Caco-2 (cell line): ENCODE results near the gene GPR183. TPM values are rescaled to one million over a fixed set of nuclear protein-coding genes. Genes with fewer than 3 reads are reported as not detected.

ENCODE experiments used
- BruUV-seq: library from RNA; stranded (reverse); fragments of 400-500 nt; replicated peaks from 2 replicates; lab custom pipeline; 2021; lab: Mats Ljungman, UMichigan
- CTCF ChIA-PET: fragments of 300-600 bp; sonication (Branson Sonifier 250); formaldehyde crosslinking; loops from one replicate; lab custom pipeline; 2022; ENCODE audit warnings: antibody characterized with exemption; lab: Charles Lee
- POLR2A ChIA-PET: fragments of 300-600 bp; sonication (Branson Sonifier 250); formaldehyde crosslinking; loops from one replicate; lab custom pipeline; 2022; ENCODE audit warnings: antibody characterized with exemption; lab: Charles Lee
- DNase-seq, 2 experiments: peaks; one replicate each; pipeline versions ENCODE4 v3.0.0 to v3.0.0-alpha.2; 2020 to 2022
- H3K27me3 ChIP-seq: replicated peaks from 2 replicates; pipeline ENCODE4 v1.6.0; 2011; ENCODE audit warnings: low read length; ENCODE audit not compliant: control insufficient read depth, insufficient read depth
- H3K36me3 ChIP-seq: 2 replicates; pipeline ENCODE4 v1.5.1; 2011; ENCODE audit warnings: low read length; ENCODE audit not compliant: control insufficient read depth, insufficient read depth
- H3K4me1 ChIP-seq: fragments of 250-450 bp; sonication (Bioruptor Pico); 2 replicates; pipeline ENCODE4 v1.5.1; 2020; ENCODE audit warnings: mild to moderate bottlenecking
- H3K4me3 ChIP-seq: 2 replicates; pipeline ENCODE4 v1.5.1; 2011; ENCODE audit warnings: low read depth, mild to moderate bottlenecking, control low read depth, low read length
- H3K9me3 ChIP-seq: fragments of 250-450 bp; sonication (Bioruptor Pico); 2 replicates; pipeline ENCODE4 v1.5.1; 2020; ENCODE audit warnings: mild to moderate bottlenecking, moderate library complexity
- H3K27ac Mint-ChIP-seq: one replicate; pipeline ENCODE4 v1.8.0; 2022; ENCODE audit warnings: mixed read lengths; ENCODE audit not compliant: unreplicated experiment
- H3K27me3 Mint-ChIP-seq: one replicate; pipeline ENCODE4 v1.8.0; 2022; ENCODE audit warnings: mixed read lengths; ENCODE audit not compliant: insufficient read depth, unreplicated experiment
- H3K36me3 Mint-ChIP-seq: one replicate; pipeline ENCODE4 v1.8.0; 2022; ENCODE audit warnings: mild to moderate bottlenecking, mixed read lengths; ENCODE audit not compliant: insufficient read depth, unreplicated experiment
- H3K4me1 Mint-ChIP-seq: one replicate; pipeline ENCODE4 v1.8.0; 2022; ENCODE audit warnings: low read depth, mixed read lengths; ENCODE audit not compliant: unreplicated experiment
- H3K4me3 Mint-ChIP-seq: one replicate; pipeline ENCODE4 v1.8.0; 2022; ENCODE audit warnings: mild to moderate bottlenecking, moderate library complexity, mixed read lengths; ENCODE audit not compliant: unreplicated experiment
- H3K9me3 Mint-ChIP-seq: one replicate; pipeline ENCODE4 v1.8.0; 2022; ENCODE audit warnings: mixed read lengths; ENCODE audit not compliant: unreplicated experiment
- intact Hi-C: fragments of 100-400 bp; cut with micrococcal nuclease; formaldehyde crosslinking; loops from one replicate; pipeline ENCODE4 v1.10.0; 2022; ENCODE audit not compliant: unreplicated experiment
- total RNA-seq: library from RNA; stranded (reverse); gene quantifications from 2 replicates; pipeline ENCODE4 v1.2.3, GENCODE V29; 2022
- TF ChIP-seq, protein P1 (sequence below), 2 experiments: fragments of 200-600 bp in 1 of 2; IDR thresholded peaks; 1 replicate in 1 of 2; 2 replicates in 1 of 2; pipeline versions ENCODE4 v1.5.1 to v1.8.0; 2011 to 2022; ENCODE audit warnings: antibody characterized with exemption in 1 of 2, control low read depth in 1 of 2, inconsistent platforms in 1 of 2, low read depth in 1 of 2, low read length in 1 of 2, mild to moderate bottlenecking in 1 of 2, moderate library complexity in 1 of 2; ENCODE audit not compliant: insufficient read depth in 1 of 2, severe bottlenecking in 1 of 2, unreplicated experiment in 1 of 2

The GPR183 gene
- total RNA-seq, 1 experiment from 2014 or later: not detected

DNA sequence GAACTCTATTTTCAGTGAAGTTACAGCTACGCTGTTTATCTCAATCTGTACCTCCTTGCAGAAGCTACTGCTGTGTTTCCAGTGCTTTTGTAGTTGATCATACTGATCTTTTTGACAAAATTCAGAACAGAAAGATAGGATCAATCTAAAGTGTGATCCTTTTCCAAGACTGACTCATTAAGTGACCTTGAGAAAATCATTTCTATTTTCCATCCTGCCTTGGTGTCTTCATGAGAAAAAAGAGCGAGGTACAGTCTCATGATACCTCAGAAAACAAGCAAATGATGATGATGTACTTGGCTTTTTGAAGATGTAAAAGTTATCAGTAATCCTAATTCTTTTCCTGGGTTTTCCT, 46.0 kb upstream of the GPR183 start:
- Mint-ChIP-seq H3K9me3 (no peaks in the 10 kb centered on the region), H3K27me3 (no peaks in the 10 kb centered on the region), H3K36me3 (peaks cover 41% of the 10 kb centered on the region), H3K4me1 (peaks cover 7% of the 10 kb centered on the region), H3K27ac (no peak overlapping the region), H3K4me3 (no peak overlapping the region)
- Histone ChIP-seq H3K4me1 (no peaks in the 10 kb centered on the region), H3K36me3 (peaks cover 5% of the 10 kb centered on the region), H3K4me3 (no peak overlapping the region), H3K27me3 (no peaks in the 10 kb centered on the region), H3K9me3 (no peaks in the 10 kb centered on the region)
- TF ChIP-seq, protein P1, sequence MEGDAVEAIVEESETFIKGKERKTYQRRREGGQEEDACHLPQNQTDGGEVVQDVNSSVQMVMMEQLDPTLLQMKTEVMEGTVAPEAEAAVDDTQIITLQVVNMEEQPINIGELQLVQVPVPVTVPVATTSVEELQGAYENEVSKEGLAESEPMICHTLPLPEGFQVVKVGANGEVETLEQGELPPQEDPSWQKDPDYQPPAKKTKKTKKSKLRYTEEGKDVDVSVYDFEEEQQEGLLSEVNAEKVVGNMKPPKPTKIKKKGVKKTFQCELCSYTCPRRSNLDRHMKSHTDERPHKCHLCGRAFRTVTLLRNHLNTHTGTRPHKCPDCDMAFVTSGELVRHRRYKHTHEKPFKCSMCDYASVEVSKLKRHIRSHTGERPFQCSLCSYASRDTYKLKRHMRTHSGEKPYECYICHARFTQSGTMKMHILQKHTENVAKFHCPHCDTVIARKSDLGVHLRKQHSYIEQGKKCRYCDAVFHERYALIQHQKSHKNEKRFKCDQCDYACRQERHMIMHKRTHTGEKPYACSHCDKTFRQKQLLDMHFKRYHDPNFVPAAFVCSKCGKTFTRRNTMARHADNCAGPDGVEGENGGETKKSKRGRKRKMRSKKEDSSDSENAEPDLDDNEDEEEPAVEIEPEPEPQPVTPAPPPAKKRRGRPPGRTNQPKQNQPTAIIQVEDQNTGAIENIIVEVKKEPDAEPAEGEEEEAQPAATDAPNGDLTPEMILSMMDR (IDR thresholded peaks at IDR 0.05; ENCODE audit: insufficient read depth in 1 of 2, low read depth in 1 of 2, low read length in 1 of 2, severe bottlenecking in 1 of 2, unreplicated experiment in 1 of 2): no peak
- intact Hi-C loops: no loop called here
- BruUV-seq: no TSS peak
- POLR2A ChIA-PET: no interaction called here
- no peak for DNase-seq
- CTCF ChIA-PET: no interaction called here

DNA sequence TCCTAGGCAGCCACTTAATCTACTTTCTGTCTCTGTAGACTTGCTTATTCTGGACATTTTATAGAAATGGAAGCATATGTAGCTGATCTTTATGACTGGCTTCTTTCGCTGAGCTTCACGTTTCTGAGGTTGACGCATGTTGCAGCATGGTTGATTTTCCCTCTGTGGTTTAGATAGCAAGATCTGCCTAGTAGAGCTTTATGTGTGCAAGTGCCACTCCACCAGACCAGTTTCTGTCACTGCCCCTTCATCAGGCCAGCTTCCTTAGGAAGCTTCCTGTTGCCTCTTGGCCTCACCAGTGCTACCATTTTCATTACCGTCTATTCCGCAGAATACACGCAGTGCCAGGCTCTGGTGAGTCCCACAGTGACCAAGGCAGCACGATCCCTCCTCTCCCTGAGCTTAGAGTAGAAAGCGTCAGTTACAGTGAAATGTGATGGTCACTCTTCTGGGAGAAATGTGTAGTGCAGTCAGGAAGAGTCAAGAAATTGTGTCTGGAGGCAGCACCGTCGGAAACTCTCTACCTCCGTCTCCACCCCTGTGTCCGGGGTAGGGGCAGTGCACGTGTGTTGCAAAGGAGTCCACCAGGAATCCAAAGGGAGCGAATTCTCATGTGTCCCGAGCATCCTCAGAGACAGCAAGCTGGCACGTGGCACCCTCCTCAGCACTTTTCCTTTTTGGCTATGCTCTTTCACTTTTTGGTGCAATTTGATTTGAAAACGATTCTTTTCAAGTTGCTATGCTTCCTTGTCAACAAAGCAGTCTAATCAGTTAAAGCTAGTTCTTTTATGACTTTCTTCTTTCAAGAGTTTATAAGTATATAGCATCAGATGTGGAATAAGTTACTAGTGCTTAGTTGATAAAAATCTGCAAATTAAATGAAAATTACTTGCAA, 45.4 kb upstream of the GPR183 start:
- intact Hi-C loops: no loop called here
- Mint-ChIP-seq H3K27ac (no peak overlapping the region), H3K9me3 (no peaks in the 10 kb centered on the region), H3K27me3 (no peaks in the 10 kb centered on the region), H3K36me3 (peaks cover 40% of the 10 kb centered on the region), H3K4me1 (peaks cover 7% of the 10 kb centered on the region), H3K4me3 (no peak overlapping the region)
- TF ChIP-seq, protein P1 (IDR thresholded peaks at IDR 0.05; ENCODE audit: insufficient read depth in 1 of 2, low read depth in 1 of 2, low read length in 1 of 2, severe bottlenecking in 1 of 2, unreplicated experiment in 1 of 2): no peak
- Histone ChIP-seq H3K4me1 (no peaks in the 10 kb centered on the region), H3K9me3 (no peaks in the 10 kb centered on the region), H3K4me3 (no peak overlapping the region), H3K36me3 (peaks cover 5% of the 10 kb centered on the region), H3K27me3 (no peaks in the 10 kb centered on the region)
- ChIA-PET POLR2A (no interaction called here), CTCF (interaction anchor here (0.6 kb wide), 1 partner anchor 48 kb away, joined by 3 read pairs; no protein-coding TSS in a partner anchor)
- DNase-seq: no peak
- no TSS peak for BruUV-seq

DNA sequence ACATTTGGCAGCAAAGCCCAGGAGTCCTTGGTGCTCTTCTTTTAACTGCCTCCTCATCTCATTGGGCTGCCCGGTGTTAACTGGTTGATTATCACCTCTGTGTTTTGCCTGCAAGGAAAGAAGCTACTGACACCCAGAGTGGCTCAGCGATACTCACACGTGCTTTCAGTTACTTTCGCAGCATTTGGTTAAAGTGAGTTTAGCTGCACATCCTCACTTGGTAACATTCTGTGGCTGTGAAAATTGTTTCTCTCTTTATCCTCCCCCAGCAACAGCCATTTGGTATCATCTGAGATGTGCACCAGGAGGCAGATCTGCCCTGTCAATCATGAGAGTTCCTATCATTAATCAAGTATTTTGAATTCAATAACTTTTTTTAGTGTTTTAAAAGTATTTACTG, 44.6 kb upstream of the GPR183 start:
- POLR2A ChIA-PET: no interaction called here
- Histone ChIP-seq H3K9me3 (no peaks in the 10 kb centered on the region), H3K27me3 (no peaks in the 10 kb centered on the region), H3K36me3 (peaks cover 2% of the 10 kb centered on the region), H3K4me3 (no peak overlapping the region), H3K4me1 (no peaks in the 10 kb centered on the region)
- H3K9me3 Mint-ChIP-seq: no peaks in the 10 kb centered on the region
- H3K4me1 Mint-ChIP-seq: peaks cover 7% of the 10 kb centered on the region
- TF ChIP-seq, protein P1 (IDR thresholded peaks at IDR 0.05; ENCODE audit: insufficient read depth in 1 of 2, low read depth in 1 of 2, low read length in 1 of 2, severe bottlenecking in 1 of 2, unreplicated experiment in 1 of 2): no peak
- peaks cover 36% of the 10 kb centered on the region for H3K36me3 Mint-ChIP-seq
- CTCF ChIA-PET: interaction anchor here (0.6 kb wide), 1 partner anchor 47 kb away, joined by 3 read pairs; no protein-coding TSS in a partner anchor
- BruUV-seq: no TSS peak
- no peaks in the 10 kb centered on the region for H3K27me3 Mint-ChIP-seq
- no peak overlapping the region for H3K4me3 Mint-ChIP-seq
- no peak for DNase-seq
- no peak overlapping the region for H3K27ac Mint-ChIP-seq
- intact Hi-C loops: no loop called here
